ENCODE data around the gene MAPK8IP1. TPM values are rescaled to one million over a fixed set of nuclear protein-coding genes. Genes with fewer than 3 reads are reported as not detected.

The MAPK8IP1 gene
- total and polyA plus RNA-seq, 8 donors: 2.9 to 8.3 (median 7.0) TPM; not detected in 1

- intact Hi-C loops (cut with DNase I; ENCODE audit: low total_unique reads): no loop called here
- 80 to 88% (median 88%) methylated on average over 10 of the region's 10 CpGs for WGBS, 5 donors
- peak overlapping the region in 1 of 4 donors; percentile 61 for H3K4me3 ChIP-seq
- no peak overlapping the region for H3K27ac ChIP-seq
- DNase-seq: no peak
- no peaks in the 10 kb centered on the region for H3K9me3 ChIP-seq
- peaks cover 0 to 10% (median 0%) of the 10 kb centered on the region in 3 donors for H3K27me3 ChIP-seq
- TF ChIP-seq POLR2AphosphoS5 (IDR thresholded peaks at IDR 0.05) (no peak), POLR2A (IDR thresholded peaks at IDR 0.05) (no peak), EP300 (IDR thresholded peaks at IDR 0.05) (no peak), CTCF (IDR thresholded peaks at IDR 0.05) (no peak)
- peaks cover 28 to 40% (median 32%) of the 10 kb centered on the region in 4 donors for H3K36me3 ChIP-seq
- peaks cover 8 to 37% (median 12%) of the 10 kb centered on the region in 4 donors for H3K4me1 ChIP-seq
These were observed 760 bp upstream of the MAPK8IP1 start for GRCh38 chr11:45884596-45885185.

- 14 to 27% (median 18%) methylated on average over 13 to 43 of the region's 43 CpGs for WGBS, 5 donors
- Histone ChIP-seq H3K9me3 (no peaks in the 10 kb centered on the region), H3K4me3 (peak overlapping the region; percentile 49 to 65 (median 60)), H3K4me1 (peaks cover 8 to 28% (median 12%) of the 10 kb centered on the region in 4 donors), H3K27me3 (peaks cover 0 to 10% (median 0%) of the 10 kb centered on the region in 3 donors), H3K27ac (peak overlapping the region in 1 of 5 donors; percentile 42), H3K36me3 (peaks cover 14 to 26% (median 18%) of the 10 kb centered on the region in 4 donors)
- intact Hi-C loops (cut with DNase I; ENCODE audit: low total_unique reads): no loop called here
- peak in 1 of 2 donors; percentile 41 for DNase-seq
- TF ChIP-seq EP300 (IDR thresholded peaks at IDR 0.05) (no peak), POLR2A (IDR thresholded peaks at IDR 0.05) (no peak), CTCF (IDR thresholded peaks at IDR 0.05) (no peak), POLR2AphosphoS5 (IDR thresholded peaks at IDR 0.05) (no peak)
These were observed 670 bp downstream of the MAPK8IP1 start for GRCh38 chr11:45885921-45886721.

- no peak for DNase-seq
- no peak overlapping the region for H3K4me3 ChIP-seq
- H3K36me3 ChIP-seq: peaks cover 6 to 17% (median 10%) of the 10 kb centered on the region in 4 donors
- intact Hi-C loops (cut with DNase I; ENCODE audit: low total_unique reads): no loop called here
- WGBS, 5 donors: 85 to 95% (median 89%) methylated on average over 4 of the region's 4 CpGs
- no peak overlapping the region for H3K27ac ChIP-seq
- H3K4me1 ChIP-seq: peaks cover 5 to 21% (median 12%) of the 10 kb centered on the region in 4 donors
- H3K9me3 ChIP-seq: no peaks in the 10 kb centered on the region
- TF ChIP-seq POLR2A (IDR thresholded peaks at IDR 0.05) (no peak), CTCF (IDR thresholded peaks at IDR 0.05) (no peak), POLR2AphosphoS5 (IDR thresholded peaks at IDR 0.05) (no peak), EP300 (IDR thresholded peaks at IDR 0.05) (no peak)
- H3K27me3 ChIP-seq: peaks cover 0 to 10% (median 0%) of the 10 kb centered on the region in 3 donors
These were observed 1.5 kb downstream of the MAPK8IP1 start for GRCh38 chr11:45886816-45887520.

- Histone ChIP-seq H3K4me1 (peaks cover 4 to 14% (median 12%) of the 10 kb centered on the region in 4 donors), H3K36me3 (peaks cover 0 to 11% (median 4%) of the 10 kb centered on the region in 4 donors), H3K27ac (no peak overlapping the region), H3K27me3 (peaks cover 0 to 10% (median 0%) of the 10 kb centered on the region in 3 donors), H3K4me3 (no peak overlapping the region), H3K9me3 (no peaks in the 10 kb centered on the region)
- no peak for TF ChIP-seq CTCF (IDR thresholded peaks at IDR 0.05)
- no peak for TF ChIP-seq POLR2A (IDR thresholded peaks at IDR 0.05)
- TF ChIP-seq POLR2AphosphoS5 (IDR thresholded peaks at IDR 0.05): no peak
- TF ChIP-seq EP300 (IDR thresholded peaks at IDR 0.05): no peak
- 92 to 94% (median 94%) methylated on average over 3 to 10 of the region's 10 CpGs for WGBS, 5 donors
- intact Hi-C loops (cut with DNase I; ENCODE audit: low total_unique reads): no loop called here
- DNase-seq: no peak
These were observed 2.1 kb downstream of the MAPK8IP1 start for GRCh38 chr11:45887587-45887986.

Measured in stomach (tissue), 9 donors.